ENCODE measurements around the gene MATCAP1.

MATCAP1 gene

GRCh38 chr16:67137605-67138004 lies 46.2 kb downstream of the MATCAP1 start:
- DNase-seq (ENCODE audit: low read depth in 2 of 2), result no peak

- no peak for DNase-seq (ENCODE audit: low read depth in 2 of 2)
These were observed 54.3 kb downstream of the MATCAP1 start for GRCh38 chr16:67129422-67129821.

- no peak for DNase-seq (ENCODE audit: low read depth in 2 of 2)
These were observed 54.9 kb downstream of the MATCAP1 start for GRCh38 chr16:67128887-67129286.

- DNase-seq (ENCODE audit: low read depth in 2 of 2), result no peak
These were observed 55.3 kb downstream of the MATCAP1 start for GRCh38 chr16:67128417-67128816.

Data from stimulated activated CD4-positive, alpha-beta T cell treated with anti-CD3 and anti-CD28 coated beads, Interleukin-1b, Interleukin-23, amount 100 ng/mL, for 1 hour (primary cell).